HG03108 (cell line): ENCODE results near the gene GNB2.
"Not testable (repeated sequence)": the region's sequence is repeated elsewhere in the genome, so short reads cannot be mapped to it uniquely, and the experiment has no call there.

Experiments used
- ATAC-seq: cut with Tn5 transposase; IDR thresholded peaks from one replicate; pipeline ENCODE4 v1.9.1; 2021; ENCODE audit warnings: moderate library complexity; ENCODE audit not compliant: unreplicated experiment

GNB2 gene

GRCh38 chr7:100723732-100724275 lies 50.3 kb downstream of the GNB2 start:
- ATAC-seq: no peak

- ATAC-seq: not testable (repeated sequence)
Observed at GRCh38 chr7:100724364-100724763, 50.8 kb downstream of the GNB2 start.

GRCh38 chr7:100726996-100727761 lies 53.6 kb downstream of the GNB2 start:
- ATAC-seq: no peak

GRCh38 chr7:100728196-100728595 lies 54.7 kb downstream of the GNB2 start:
- ATAC-seq: no peak
